Posterior cingulate gyrus (tissue), 11 donors: ENCODE data around the gene ARHGAP28.

ENCODE experiments used
- DNase-seq, 10 donors: peaks; one replicate each; pipeline versions ENCODE4 v3.0.0 to v3.0.0-alpha.2; 2020 to 2021; ENCODE audit warnings: mixed read lengths in 3 of 10
- intact Hi-C: fragments of 100-400 bp; cut with DNase I; formaldehyde crosslinking; loops from one replicate; pipeline ENCODE4 v1.15.1; 2023

The ARHGAP28 gene

DNA sequence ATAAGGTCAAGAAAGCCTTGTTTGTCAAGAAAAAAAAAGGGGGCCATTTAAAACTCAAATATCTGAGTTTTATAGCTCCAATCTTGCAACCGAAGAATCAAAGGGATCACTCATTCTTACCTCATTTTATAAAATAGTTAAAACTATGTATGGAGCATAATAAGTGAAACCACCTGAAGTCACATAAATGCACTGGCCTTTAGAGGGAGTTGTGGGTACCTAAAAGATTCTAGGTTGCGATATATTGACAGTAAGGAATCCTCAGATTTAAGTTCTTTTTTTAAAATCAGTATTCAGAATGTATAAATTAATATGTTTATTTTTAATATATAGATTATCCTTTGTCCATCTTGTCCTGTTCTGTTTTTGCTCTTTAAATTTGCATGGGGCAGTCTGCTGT lies 3.4 kb downstream of the ARHGAP28 start:
- intact Hi-C loops = no loop called here
- no peak for DNase-seq

DNA sequence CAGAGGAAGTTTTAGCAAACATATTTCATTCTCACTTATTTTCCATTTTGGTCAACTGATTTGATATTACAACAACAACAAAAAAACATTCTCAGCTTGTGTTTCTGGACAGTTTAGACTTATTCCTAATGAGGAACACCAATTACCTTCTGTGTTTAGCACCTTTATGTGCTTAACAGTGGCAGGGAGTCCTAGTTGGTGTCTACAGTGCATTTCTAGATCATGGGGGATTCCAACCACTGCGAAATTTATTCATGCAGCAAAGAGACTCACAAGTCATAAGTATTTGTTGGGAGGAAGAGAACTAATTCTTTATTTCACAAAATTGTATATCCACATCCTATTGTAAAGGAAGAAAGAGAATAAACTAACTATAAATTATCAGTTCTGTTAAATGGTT lies 4.2 kb downstream of the ARHGAP28 start:
- intact Hi-C loops = no loop called here
- DNase-seq = no peak

DNA sequence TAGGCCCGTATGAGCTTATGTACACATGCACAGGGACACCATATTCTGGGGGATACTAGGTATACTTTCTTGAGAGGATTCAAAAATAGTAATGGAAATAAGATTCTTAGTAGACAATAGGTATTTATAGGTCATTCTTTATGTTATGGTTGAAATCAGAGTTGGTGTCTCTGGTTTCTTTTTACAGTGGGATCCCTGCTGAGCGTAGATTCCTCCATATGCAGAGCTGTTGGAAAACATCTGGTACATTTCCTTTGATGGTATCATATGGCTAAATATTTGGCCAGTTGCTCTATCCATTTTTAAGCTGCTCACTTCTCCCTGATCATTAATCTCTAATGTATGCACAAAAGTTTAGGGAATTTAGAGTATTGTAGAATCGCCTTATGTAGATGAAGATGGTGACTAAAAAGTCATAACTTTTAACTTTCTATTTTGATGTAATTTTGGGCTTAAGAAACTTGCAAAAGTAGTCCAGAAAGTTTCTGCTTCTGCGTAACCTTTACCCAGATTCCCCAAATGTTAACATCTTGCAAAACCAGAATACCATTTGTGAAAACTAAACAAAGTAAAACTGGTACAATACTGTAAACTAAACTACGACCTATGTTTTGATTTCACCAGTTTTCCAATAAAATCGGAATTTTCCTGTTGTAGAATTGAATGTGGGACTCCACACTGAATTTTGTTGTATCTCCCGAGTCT lies 5.4 kb downstream of the ARHGAP28 start:
- intact Hi-C loops = no loop called here

DNA sequence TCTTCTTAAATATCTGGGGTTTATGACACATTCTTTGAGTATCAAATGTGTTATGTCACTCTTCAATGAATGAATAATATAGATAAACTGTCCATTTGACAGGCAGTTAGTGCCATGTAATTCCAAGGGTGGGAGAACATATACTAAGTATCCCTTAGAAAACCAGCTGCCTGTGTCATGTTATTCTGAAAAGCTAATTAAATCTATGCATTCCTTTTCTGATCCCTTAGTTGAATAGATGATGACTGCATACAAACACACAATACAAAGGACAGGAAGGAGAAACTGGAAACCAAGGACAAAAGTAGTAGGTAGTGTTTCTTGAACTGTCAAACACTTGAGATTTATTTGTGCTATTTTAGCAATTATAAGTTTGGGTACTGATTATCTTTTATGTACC lies 8.3 kb downstream of the ARHGAP28 start:
- intact Hi-C loops = no loop called here
- no peak for DNase-seq

More for the DNA sequence above, 5.4 kb downstream of the ARHGAP28 start:
- no peak for DNase-seq

DNA sequence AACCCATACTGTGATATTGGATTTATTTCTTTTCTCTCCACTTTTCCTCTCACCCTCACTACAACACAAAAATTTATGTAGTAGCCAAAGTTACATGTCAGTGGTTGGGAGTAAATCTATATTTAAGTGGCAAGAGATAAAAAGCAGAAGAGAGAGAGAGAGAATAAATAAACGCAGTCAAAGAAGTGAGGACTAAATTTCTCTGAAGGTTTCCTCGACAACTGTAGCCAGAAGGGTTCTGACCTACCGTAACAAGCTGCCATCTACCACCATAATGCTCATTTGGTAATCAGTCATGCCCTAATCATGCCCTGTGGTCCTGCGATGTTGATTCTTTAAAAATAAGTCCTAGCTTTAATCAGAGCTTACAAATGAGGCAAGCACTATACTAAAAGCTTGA lies 9.1 kb downstream of the ARHGAP28 start:
- DNase-seq = no peak
- intact Hi-C loops = no loop called here

DNA sequence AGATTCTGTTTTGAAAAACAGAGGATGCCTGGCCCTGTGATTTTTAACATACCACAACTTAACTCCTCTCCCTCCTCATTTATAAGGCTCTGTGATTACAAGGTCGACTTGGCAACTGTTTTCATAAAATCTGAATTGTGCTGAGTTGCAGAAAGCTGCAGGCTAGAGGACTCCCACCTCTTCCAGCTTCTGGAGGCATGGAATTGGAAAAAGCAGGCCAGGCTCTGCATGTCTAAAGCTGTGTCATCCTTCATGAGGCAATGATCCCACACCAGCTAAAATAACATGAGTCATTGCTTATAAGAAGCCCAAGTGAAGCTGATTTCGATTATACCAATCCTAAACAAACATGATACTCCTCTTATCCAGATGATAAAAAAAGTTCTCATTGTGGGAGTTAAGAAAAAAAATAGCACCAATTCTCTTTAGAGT lies 11.7 kb downstream of the ARHGAP28 start:
- no peak for DNase-seq
- intact Hi-C loops = no loop called here

DNA sequence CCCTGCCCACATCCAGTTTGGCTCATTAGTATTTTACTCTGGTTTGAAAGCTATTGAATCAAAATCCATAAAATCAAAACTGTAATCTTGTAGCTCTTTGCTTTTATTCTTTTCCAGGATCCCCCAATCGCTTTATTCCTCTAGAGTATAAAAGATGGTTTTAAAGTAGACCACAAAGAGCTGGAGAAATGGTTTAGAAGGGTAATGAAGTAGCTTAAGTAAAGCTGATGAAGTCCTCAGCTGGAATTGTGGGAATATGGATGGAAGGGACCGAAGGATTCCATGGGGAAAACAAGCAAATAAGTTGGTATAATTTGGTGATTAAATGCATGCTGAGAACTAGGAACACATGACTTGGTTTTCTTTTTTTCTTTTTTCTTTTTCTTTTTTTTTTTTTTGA lies 12.3 kb downstream of the ARHGAP28 start:
- no peak for DNase-seq
- intact Hi-C loops = no loop called here

DNA sequence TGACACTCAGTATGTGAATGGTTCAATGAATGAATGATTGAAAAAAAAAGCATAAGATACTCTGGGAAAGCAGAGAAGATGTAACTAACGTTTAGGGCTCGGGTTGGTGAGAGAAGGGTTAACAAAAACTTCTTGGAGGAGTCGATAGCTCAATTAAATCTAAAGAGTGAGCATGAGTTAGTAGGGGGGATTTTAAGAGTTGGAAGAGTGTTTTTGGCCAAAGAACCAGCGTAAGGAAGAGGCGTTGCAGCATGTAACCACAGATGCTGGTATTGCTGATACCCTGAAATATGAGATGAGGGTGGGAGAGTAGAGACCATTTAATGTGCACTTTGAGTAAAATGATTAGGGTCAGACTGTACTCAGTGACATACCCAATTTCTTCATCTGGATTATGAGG lies 14.5 kb downstream of the ARHGAP28 start:
- intact Hi-C loops = no loop called here
- DNase-seq = no peak

DNA sequence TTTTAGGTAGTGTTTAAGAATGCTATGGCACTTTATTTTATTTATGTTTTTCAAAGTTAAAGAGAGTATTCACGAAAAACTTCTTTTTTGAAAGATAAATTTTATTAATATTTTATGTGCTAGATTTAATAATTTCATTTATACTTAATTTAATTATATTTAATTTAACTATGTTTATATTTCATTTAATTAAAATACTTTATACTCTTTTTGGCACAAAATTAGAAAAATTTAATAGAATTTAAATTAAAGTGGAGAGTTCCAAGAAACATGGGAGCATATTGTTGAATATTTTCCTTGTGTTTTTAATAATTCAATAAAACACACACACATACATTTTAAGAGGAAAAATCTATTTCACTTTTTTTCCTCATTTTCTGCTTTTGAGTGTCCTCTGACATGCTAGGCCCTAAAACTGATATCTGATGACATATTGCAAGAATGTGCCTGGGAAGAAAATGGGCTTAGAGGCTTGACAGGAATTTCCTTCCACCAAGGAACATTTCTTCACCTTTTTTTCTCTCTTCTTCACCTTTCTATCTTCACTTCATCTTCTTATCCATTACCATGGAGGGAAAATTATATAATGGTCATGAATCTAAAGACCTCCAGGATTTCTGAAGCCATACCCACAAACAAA lies 15.4 kb downstream of the ARHGAP28 start:
- intact Hi-C loops = no loop called here
- no peak for DNase-seq

DNA sequence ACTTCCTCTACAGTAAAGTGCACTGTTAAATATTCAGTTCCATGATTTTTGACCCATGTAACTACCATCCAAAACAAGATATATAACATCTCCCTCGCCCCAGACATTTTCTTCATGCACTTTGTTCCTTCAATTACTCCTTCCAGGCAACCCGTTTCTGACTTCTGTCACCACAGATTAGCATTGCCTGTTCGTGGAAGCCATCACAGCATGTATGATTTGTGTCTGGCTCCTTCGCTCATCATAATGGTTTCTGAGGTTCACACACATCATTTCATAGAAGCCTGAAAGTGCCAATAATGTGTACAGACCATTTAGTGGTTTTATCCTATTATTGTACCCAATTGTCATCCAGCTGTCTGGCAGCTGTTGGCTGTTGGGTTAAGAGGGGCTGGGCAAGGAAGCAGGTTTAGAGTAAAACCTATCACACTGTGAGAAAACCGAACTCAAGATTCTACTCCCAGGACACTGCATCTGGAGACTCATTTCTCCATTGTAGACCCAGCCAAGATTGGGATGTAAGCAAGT lies 16.1 kb downstream of the ARHGAP28 start:
- DNase-seq = no peak
- intact Hi-C loops = no loop called here

DNA sequence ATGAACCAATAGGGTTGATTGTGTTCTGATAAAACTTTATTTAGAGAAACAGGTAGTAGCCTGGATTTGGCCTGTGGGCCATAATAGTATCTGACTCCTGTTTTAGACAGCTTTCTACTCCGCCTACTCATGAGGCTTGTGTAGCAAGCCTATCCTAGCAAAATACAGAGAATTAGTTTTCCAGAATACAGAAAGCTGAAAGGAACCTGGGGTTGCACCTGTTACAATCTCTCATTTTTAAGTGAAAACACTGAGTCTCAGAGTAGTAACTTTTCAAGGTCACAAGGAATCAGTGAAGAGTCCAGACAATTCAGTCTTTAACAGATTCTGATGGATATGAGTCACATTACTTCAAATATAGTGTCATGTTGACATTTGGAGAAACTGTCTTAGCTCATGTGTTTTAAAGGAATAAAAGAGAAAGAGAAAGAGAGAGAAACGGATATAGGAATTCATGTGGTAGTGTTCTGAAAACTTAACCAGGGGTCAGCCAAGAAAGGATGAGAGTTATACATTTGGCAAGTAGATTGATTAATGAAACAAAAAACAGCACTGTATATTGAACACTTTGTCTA lies 17.0 kb downstream of the ARHGAP28 start:
- DNase-seq = no peak
- intact Hi-C loops = no loop called here

DNA sequence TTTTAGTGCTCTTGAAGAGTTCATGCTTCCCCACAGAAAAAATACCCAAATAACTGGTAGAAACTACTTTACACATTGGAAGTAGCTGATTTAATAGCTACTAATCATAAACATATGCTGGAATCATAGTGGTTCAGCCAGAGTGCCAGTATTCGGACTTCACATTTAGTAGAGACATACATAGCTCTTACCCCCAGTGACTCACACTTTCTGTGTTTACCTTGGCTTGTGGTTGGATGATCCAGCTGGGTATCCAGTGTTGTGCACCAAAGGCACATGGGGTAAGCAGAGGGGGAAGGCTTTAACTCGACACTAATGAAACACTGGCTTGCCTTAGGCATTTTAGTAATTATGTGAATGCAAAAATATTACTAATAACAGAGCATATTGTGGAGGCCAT lies 18.1 kb downstream of the ARHGAP28 start:
- intact Hi-C loops = no loop called here
- no peak for DNase-seq

DNA sequence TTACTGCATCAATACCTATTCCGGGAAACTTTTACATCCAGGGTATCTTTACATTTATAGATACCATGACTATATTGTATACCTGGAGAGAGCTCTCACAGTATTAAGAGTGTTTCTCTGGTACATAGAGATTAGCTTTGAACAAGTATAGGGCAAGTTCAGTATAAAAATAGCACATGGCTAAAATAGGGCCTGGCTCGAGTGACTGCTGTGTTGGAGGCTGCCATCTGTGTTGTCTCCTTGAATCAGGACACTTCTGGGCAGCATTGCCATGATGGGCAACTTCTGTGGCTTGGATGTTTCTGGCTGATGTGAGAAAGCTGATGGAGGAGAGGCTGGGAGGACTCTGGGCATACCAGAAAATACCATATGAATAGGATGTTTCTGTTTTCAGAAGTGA lies 18.7 kb downstream of the ARHGAP28 start:
- intact Hi-C loops = no loop called here
- DNase-seq = no peak

DNA sequence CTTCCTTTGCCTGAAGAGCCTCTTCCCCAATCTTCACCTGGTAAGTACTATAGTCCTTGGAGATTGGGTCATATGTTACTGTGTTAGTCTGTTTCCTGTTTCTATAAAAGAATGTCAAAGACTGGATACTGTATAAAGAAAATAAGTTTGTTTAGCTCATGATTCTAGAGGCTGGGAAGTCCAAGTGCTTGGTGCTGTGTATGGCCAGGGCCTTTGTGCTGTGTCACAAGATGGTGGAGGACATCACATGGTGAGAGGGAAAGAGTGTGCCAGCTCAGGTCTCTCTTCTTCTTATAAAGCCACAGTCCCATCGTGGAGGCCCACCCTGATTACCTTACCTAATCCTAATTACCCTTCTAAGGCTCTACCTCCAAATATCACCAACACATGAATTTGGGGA lies 20.9 kb downstream of the ARHGAP28 start:
- DNase-seq = no peak
- intact Hi-C loops = no loop called here

DNA sequence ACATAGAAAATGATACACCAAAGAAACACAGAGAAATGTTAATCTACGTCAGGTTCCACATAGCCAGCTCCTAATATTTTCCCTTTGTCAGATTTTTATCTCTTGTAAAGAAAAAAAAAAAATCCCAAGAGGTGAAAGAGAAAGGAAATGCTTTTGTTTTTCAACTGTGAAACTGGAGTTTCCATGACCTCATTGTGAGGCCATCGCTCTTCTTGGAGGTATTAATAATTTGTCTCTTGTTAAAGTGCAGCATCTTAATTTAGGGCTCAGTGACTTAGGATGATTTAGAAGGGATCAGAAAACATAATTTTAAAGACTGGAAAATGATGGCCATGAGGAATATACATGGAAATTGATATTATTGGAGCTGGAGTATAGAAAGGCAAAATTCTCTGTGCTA lies 21.7 kb downstream of the ARHGAP28 start:
- no peak for DNase-seq
- intact Hi-C loops = no loop called here

DNA sequence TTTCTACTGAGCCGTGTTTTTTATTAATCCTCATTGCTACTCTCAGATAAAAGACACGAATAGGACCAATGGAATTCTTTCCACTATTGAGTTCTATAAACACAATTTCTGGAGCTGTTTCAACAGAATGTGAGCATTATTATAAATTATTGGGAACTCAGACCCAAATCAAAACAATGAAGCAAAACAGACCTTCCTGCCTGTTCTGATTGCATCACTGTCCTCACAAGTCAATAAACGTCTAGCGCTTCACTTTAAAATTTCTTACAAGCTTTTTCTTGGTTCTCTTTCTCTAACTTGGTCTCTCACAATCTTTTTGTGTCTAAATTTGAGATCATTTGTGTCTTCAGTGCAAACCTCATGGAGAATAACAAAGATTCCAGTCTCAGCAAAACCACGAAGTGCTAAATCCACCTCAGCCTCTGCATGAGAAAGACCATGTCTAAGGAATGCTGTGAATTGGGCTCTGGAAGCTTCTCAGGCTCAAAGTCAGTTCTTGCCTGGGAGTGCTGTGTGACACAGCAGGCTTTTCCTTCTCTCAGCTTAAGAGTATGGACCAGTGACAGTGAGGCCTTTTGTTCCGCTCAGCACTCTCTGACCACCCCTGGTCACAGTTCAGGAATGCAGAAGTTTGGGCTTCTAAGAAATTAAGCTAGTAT lies 22.8 kb downstream of the ARHGAP28 start:
- intact Hi-C loops = no loop called here
- DNase-seq = no peak

DNA sequence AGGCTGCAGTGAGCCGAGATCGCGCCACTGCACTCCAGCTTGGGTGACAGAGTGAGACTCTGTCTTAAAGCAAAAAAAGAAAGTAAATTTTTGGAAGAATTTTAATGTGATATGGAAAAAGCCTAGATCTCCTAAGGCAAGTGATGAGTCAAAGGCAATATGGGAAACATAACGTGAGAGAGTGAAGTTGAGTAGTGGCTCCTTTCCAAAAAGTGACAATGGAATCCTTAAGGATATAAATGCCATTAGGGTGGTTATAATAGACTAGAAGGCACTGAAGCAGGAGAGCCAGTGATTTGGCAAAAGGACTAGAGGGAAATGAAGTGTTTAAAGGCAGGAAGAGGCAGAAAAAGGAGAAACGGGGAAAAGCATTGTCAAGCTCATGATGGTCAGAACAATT lies 25.6 kb downstream of the ARHGAP28 start:
- no peak for DNase-seq
- intact Hi-C loops = no loop called here

DNA sequence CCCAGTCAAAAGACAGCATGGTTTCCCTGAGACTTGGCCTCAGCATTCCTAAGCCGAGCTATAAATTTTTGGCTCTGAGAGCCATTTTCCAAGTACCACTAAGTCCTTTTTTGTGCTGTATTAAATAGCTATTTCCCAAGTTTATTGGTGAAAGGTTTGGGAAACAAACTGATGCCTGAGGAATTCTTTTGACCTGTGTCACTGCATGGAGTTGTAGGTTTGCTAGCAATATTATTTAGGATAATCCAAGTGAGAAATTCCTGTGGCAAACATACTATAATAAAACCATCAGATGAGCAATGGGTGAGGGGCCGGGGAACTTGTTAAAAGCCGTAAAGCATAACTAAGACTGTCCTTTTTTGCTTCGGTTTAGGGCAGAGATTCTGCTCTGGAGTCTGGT lies 28.4 kb downstream of the ARHGAP28 start:
- no peak for DNase-seq
- intact Hi-C loops = no loop called here

DNA sequence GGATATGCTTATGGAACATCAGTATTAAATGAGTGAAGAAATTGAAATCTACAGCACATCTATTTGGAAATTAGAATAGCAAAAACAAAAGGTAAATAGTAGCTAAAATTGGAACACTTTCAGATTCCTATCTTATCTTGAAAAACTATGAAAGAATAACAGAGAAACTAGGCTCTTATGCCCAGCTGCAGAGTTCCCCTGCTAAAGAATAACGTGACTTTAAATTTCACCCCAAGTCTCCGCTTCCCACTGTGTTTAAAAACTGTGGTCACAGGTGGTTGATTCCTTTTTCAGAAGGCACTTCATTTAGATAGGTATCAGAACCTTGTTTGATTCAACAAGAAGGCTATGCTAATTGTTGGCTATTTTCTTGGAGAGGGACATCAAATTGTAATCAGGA lies 30.1 kb downstream of the ARHGAP28 start:
- no peak for DNase-seq
- intact Hi-C loops = no loop called here

DNA sequence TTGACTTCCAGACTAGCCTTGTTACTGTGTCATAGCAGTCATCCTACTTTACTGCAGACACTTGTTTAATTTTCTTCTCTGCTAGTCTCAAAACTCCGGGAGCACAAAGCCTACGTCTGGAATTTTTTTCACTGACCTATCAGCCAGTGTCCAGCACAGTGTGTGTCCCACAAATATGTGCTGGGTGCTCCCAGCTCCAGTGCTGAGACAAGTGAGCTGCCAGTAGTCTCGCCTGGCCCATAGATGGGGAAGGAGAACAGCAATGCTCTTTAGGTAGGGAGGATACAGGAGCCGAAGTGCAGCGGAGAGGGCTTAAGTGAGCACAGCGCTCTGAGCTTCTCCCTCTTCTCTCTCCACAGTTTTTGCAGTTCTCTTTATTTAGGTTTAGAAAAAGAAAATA lies 34.0 kb downstream of the ARHGAP28 start:
- intact Hi-C loops = no loop called here
- DNase-seq = no peak

DNA sequence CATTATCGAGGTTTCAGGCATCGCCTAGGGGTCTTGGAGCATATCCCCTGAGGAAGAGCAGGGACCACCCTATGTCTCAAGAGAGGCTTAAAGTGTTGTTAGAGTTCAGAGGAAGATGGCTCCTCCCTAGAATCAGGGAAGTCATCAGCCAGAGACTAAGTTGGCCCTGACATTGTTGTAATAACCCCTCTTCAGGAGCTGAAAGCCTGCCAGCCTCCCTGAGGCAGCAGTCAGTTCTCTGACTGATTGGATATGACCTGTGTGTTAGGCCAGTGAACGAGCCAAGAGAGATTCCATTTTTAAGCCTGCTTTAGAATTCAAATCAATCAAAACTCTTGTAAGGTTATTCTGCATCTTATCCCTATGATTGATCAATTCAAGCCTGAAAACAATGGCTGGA lies 34.9 kb downstream of the ARHGAP28 start:
- no peak for DNase-seq
- intact Hi-C loops = no loop called here

DNA sequence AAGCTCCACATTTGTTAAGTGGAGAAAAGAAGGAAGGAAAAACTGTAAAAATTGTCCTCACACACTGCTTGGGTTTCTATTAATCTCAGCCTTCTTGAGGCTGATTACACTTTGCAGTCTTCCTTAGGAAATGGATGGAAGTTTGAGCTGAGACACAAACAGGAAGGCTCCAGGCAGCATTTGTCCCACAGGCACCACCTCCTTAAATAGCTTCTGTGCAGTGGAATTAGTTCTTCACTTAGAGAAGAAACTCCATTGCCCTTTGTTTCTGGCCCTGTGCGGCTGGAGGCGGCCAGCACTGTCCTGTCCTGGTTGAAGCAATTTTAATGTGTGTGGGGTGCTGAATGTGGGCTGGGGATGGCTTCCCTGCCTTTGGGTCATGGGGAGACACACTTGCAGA lies 44.3 kb downstream of the ARHGAP28 start:
- DNase-seq = no peak
- intact Hi-C loops = no loop called here
